Skeletal muscle tissue (tissue), 4 donors: ENCODE results near the gene TRIM2. TPM values are rescaled to one million over a fixed set of nuclear protein-coding genes. Genes with fewer than 3 reads are reported as not detected.
A peak's percentile ranks its signal among the peaks of the same experiment; 100 is the strongest.
"Not testable (repeated sequence)": the region's sequence is repeated elsewhere in the genome, so short reads cannot be mapped to it uniquely, and the experiment has no call there.

ENCODE experiments used
- H3K27ac ChIP-seq: one replicate; pipeline ENCODE4 v1.7.0; 2013; ENCODE audit warnings: mild to moderate bottlenecking, low read depth, low read length, inconsistent platforms
- H3K27me3 ChIP-seq, 3 donors: one replicate each; pipeline ENCODE4 v1.7.0; 2013; ENCODE audit warnings: low read length in 3 of 3; ENCODE audit not compliant: control insufficient read depth in 3 of 3, insufficient read depth in 3 of 3
- H3K36me3 ChIP-seq, 3 donors: one replicate each; pipeline ENCODE4 v1.7.0; 2013; ENCODE audit warnings: low read length in 3 of 3; ENCODE audit not compliant: control insufficient read depth in 3 of 3, insufficient read depth in 3 of 3
- H3K4me1 ChIP-seq, 3 donors: one replicate each; pipeline ENCODE4 v1.7.0; 2013; ENCODE audit warnings: low read length in 3 of 3, mild to moderate bottlenecking in 3 of 3; ENCODE audit not compliant: control insufficient read depth in 3 of 3, insufficient read depth in 3 of 3
- H3K4me3 ChIP-seq, 3 donors: one replicate each; pipeline ENCODE4 v1.7.0; 2013; ENCODE audit warnings: low read length in 3 of 3
- H3K9ac ChIP-seq, 3 donors: one replicate each; pipeline ENCODE4 v1.7.0; 2013; ENCODE audit warnings: low read length in 3 of 3, mild to moderate bottlenecking in 3 of 3, moderate library complexity in 2 of 3, low read depth in 1 of 3
- H3K9me3 ChIP-seq, 3 donors: one replicate each; pipeline ENCODE4 v1.7.0; 2013; ENCODE audit warnings: low read length in 3 of 3; ENCODE audit not compliant: control insufficient read depth in 3 of 3
- total RNA-seq: library from RNA; depleted of rRNA; stranded (reverse); fragments of >200 nt; gene quantifications from one replicate; pipeline ENCODE4 v1.2.3, GENCODE V29; 2014
- donor health status: Osteomylitis.

TRIM2 gene
- 21.4 TPM for total RNA-seq

DNA sequence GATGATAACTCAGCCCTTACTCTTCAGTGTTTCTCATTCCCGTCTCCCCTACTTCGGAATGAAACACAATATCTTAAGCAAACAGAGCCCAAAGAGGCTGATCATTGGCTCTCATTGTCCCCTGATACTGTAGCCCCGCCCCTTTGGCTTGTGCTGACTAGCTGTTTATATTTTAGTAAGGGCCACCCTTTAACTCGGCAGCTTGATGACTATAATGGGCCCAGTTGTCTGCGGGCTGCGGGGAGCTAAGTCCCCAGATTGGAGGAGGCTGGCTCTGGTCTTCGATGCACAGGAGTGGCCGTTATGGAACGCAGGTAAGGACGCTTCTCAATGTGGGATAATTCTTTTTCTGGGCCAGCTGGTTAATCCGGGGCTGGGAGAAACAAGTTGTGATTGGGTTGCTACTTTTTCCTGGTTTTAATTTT lies at the start of gene TRIM2:
Gene TRIM2, plus strand, starts transcription at position 197 of the 425 bp plus-strand sequence. Its CDS starts 88 bp downstream, at position 285.
- H3K27ac ChIP-seq = no peak within 1 kb of the TSS
- H3K4me1 ChIP-seq = peaks cover 0 to 4% (median 4%) of the 10 kb centered on the region in 3 donors
- H3K9me3 ChIP-seq = no peaks in the 10 kb centered on the region
- H3K27me3 ChIP-seq = no peaks in the 10 kb centered on the region
- H3K4me3 ChIP-seq = peak within 1 kb of the TSS; percentile 55 to 65 (median 58)
- H3K36me3 ChIP-seq = no peaks in the 10 kb centered on the region
- peak within 1 kb of the TSS; percentile 11 to 45 (median 27) for H3K9ac ChIP-seq

DNA sequence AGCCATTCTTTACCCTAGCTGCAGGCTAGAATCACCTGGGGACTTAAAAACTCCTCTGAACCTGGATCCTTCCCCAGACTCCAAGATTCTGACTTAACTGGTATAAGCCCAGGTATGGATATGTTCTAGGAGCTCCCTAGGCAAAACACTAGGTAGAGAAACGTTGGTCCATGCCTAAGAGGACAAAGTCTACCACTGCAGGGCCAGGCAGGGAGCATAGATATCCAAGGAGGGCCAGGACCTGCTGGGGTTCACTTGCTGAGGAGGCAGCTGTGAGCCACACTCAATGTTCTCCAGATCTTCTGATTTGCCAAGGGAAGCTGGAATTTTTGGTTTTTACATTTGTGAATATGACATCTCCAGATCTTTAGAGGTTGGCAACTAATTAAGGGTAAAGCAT lies 48.6 kb upstream of the TRIM2 start:
- Histone ChIP-seq H3K4me3 (no peak overlapping the region), H3K36me3 (no peaks in the 10 kb centered on the region), H3K27me3 (peaks cover 0 to 6% (median 4%) of the 10 kb centered on the region in 3 donors), H3K9me3 (no peaks in the 10 kb centered on the region), H3K4me1 (peaks cover 16 to 22% (median 16%) of the 10 kb centered on the region in 3 donors), H3K9ac (no peak overlapping the region), H3K27ac (no peak overlapping the region)

DNA sequence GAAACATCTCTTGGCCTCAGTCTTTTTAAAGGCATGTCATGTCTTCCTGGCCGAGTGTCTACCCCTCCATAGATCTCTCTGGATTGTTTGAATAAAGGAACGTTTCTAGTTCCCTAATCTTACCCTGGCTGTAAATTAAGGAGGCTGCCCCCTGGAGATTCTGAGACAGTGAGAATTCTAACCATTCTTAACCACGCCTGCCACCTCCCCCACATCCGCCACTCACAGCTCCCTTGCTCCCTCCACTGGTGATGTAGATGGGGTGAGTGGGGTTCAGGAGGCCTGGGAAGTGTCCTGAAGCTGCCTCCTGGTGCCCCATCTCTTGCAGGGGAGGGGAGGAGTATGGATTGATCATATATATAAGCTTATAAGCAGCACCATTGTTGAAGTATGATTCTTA lies 48.0 kb upstream of the TRIM2 start:
- peaks cover 16 to 22% (median 16%) of the 10 kb centered on the region in 3 donors for H3K4me1 ChIP-seq
- H3K27me3 ChIP-seq = peaks cover 0 to 6% (median 4%) of the 10 kb centered on the region in 3 donors
- no peak overlapping the region for H3K9ac ChIP-seq
- no peak overlapping the region for H3K4me3 ChIP-seq
- no peak overlapping the region for H3K27ac ChIP-seq
- H3K36me3 ChIP-seq = no peaks in the 10 kb centered on the region
- H3K9me3 ChIP-seq = no peaks in the 10 kb centered on the region

DNA sequence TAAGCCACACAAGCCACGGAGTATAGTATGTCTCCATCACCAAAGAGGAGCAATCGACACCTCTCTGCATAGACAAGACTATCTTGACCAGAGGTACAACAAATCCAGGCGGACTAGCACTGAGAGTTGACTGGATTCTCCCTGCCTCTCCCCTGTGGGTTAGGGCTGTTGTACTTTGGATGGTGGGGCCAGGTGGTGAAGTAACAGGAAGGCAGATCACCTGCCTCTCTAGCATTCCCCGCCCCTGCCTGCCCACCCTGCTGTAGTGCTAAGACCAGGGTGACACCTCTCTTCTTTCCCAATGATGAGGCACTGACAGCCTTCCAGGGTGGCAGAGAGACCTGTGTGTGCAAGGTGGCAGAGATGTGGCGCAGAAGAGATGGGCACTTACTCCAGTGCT lies 47.5 kb upstream of the TRIM2 start:
- Histone ChIP-seq H3K27me3 (peaks cover 0 to 6% (median 4%) of the 10 kb centered on the region in 3 donors), H3K4me3 (no peak overlapping the region), H3K4me1 (peaks cover 16 to 22% (median 16%) of the 10 kb centered on the region in 3 donors), H3K36me3 (no peaks in the 10 kb centered on the region), H3K9ac (no peak overlapping the region), H3K9me3 (no peaks in the 10 kb centered on the region), H3K27ac (no peak overlapping the region)

DNA sequence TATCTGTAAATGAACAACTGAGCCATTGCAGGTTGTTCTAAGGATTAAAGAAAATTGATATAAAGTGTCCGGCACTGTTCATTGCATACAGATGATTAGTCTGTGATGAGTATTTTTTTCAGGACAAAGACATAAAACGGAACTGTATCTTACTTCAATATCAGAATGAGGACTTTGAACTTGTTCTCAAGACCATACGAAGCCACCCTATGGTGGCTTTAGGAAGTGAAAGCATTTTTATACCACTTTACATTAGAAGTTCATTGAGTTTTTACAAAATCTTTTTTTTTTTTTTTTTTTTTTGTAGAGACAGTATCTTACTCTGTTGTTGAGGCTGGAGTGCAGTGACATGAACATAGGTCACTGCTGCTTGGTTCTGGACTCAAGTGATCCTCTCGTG lies 45.2 kb upstream of the TRIM2 start:
- Histone ChIP-seq H3K27ac (no peak overlapping the region), H3K36me3 (no peaks in the 10 kb centered on the region), H3K4me1 (peaks cover 2 to 7% (median 3%) of the 10 kb centered on the region in 3 donors), H3K4me3 (no peak overlapping the region), H3K9me3 (no peaks in the 10 kb centered on the region), H3K9ac (no peak overlapping the region), H3K27me3 (peaks cover 0 to 6% (median 4%) of the 10 kb centered on the region in 3 donors)

DNA sequence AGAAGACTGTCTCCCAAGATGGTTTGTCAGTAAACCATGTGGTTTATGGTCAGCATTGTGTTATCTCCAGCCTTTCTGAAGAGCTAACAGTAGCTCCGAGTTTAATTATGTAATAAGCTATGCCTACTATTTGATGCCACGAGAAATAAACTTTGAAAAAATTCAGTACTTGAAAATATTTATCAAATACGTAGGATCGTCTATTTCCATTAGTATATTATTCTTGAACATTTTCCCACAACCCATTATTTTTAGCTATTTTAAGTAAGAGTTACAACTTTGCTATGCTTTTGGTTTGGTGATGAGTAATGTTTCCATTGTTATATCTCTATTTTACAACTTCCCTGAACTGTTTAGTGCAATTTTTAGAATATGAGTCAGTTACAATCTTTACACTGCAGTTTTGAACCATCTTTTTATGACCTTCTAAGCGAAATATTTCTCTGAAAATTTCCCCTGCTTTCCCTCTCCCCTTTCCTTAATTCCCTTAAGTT lies 44.5 kb upstream of the TRIM2 start:
- no peak overlapping the region for H3K4me3 ChIP-seq
- no peaks in the 10 kb centered on the region for H3K9me3 ChIP-seq
- peaks cover 0 to 3% (median 0%) of the 10 kb centered on the region in 3 donors for H3K4me1 ChIP-seq
- H3K36me3 ChIP-seq = no peaks in the 10 kb centered on the region
- H3K27ac ChIP-seq = no peak overlapping the region
- H3K9ac ChIP-seq = no peak overlapping the region
- peaks cover 0 to 6% (median 4%) of the 10 kb centered on the region in 3 donors for H3K27me3 ChIP-seq

DNA sequence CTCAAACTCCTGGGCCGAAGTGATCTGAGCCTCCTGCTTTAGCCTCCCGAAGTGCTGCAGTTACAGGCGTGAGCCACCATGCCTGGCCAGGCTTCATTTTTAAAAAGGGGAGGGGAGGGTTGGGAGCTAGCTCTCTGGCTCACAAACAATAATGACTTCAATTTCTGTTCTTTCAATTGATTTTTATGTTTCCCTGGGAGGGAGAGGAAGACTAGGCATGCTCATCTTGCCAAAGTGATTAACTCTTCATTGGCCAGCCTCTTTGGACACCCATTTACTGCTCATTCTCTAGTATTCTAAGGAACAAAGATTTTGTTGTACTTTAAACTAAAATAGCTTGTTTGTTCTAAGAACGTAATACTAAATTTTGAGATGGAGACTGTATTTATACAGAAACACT lies 43.4 kb upstream of the TRIM2 start:
- H3K27me3 ChIP-seq = peaks cover 0 to 6% (median 2%) of the 10 kb centered on the region in 3 donors
- H3K4me3 ChIP-seq = no peak overlapping the region
- peaks cover 0 to 3% (median 0%) of the 10 kb centered on the region in 3 donors for H3K4me1 ChIP-seq

DNA sequence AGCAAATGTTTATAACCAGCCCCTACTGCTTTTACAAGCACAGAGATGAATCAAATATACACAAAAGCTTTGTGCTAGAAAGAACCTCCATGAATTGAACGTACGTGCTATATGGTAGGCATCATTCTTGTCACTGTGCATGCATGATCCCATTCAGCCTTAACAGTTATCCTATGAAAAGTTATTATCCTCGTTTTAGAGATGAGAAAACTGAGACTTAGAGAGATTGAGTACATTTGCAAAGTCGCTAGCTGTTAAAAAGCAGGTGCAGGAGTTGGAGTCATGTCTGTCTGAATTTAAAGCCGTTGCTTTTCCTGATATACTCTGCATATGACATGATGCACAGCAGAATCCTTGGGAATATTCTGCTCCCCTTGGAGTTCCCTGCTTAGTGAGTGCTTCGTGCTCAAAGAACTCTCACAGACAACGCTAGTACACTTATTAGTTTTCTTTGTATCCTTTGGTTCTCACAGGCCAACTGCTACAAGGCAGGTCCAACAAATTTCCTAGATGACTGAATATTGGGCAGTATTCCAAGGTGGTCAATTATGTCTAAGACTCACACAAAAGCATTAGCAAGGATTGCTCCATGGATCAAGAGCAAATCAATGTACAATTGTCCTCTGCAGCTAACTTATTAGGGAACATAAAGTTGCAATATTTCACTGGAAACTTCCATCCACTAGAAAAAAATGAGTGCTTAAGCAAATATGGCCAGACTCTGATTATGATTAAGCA lies 42.8 kb upstream of the TRIM2 start:
- H3K9me3 ChIP-seq = no peaks in the 10 kb centered on the region
- no peaks in the 10 kb centered on the region for H3K36me3 ChIP-seq
- H3K4me3 ChIP-seq = no peak overlapping the region
- peaks cover 0 to 3% (median 0%) of the 10 kb centered on the region in 3 donors for H3K4me1 ChIP-seq
- H3K9ac ChIP-seq = no peak overlapping the region
- no peak overlapping the region for H3K27ac ChIP-seq
- H3K27me3 ChIP-seq = peaks cover 0 to 6% (median 0%) of the 10 kb centered on the region in 3 donors

More for the DNA sequence above, 43.4 kb upstream of the TRIM2 start:
- Histone ChIP-seq H3K9ac (no peak overlapping the region), H3K9me3 (no peaks in the 10 kb centered on the region), H3K27ac (no peak overlapping the region), H3K36me3 (no peaks in the 10 kb centered on the region)

DNA sequence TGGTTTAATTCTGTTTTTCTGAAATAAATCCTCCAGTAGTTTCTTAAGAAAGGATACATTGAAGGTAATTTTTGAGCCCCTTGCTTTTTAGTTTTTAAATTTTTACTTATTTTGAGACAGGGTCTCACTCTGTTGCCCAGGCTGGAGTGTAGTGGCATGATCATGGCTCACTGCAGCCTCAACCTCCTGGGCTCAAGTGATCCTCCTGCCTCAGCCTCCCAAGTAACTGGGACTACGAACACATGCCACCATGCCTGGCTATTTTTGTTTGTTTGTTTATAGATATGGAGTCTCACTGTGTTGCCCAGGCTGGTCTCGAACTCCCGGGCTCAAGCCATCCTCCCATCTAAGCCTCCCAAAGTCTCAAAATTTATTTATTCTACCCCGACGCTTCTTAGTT lies 39.0 kb upstream of the TRIM2 start:
- not testable (repeated sequence) for H3K27me3 ChIP-seq, H3K36me3 ChIP-seq, H3K9ac ChIP-seq, H3K4me1 ChIP-seq, H3K9me3 ChIP-seq, H3K27ac ChIP-seq, H3K4me3 ChIP-seq

DNA sequence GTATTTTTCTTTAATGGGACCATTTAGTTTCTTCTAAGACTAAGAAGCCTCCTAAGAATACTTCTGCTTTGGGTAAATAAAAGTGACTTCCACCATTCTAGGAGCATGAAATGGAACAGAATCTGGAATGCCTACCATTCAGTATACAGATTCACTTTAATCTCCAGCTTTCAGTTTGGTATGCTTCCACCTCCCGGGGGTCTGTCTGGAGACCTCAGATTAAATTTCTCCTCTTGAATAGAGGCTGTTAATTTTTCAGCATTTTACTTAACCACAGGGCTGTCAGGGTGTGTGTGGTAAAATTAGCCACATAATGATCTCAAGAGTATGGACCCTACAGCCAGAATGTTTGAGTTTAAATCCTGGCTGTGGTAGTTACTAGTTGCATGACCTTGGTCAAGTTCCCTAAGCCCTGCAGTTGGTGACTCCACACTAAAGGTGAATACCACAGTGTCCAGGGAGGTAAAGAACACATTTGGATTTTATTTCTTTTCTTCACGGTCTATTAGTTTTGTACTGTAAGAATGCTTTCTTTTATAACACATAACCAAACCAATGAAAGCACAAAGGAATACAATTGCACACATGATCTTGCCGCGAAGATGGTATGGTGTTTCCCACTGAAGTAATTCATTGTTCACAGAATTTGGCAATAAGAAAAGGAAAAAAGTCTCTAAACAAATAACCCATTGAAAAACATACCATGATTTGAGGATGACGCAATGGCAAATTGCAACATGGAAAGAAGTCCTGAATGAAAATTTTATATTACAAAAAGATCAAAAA lies 37.3 kb upstream of the TRIM2 start:
- no peak overlapping the region for H3K4me3 ChIP-seq
- peaks cover 0 to 3% (median 0%) of the 10 kb centered on the region in 3 donors for H3K27me3 ChIP-seq
- H3K4me1 ChIP-seq = no peaks in the 10 kb centered on the region
- H3K36me3 ChIP-seq = no peaks in the 10 kb centered on the region
- H3K9ac ChIP-seq = no peak overlapping the region
- H3K27ac ChIP-seq = no peak overlapping the region
- H3K9me3 ChIP-seq = no peaks in the 10 kb centered on the region
